HS-5 (cell line): ENCODE measurements around the gene ARHGEF11.

Experiments
- DNase-seq: peaks from one replicate; pipeline ENCODE4 v3.0.0-alpha.2; 2012; ENCODE audit warnings: low read depth

Gene ARHGEF11

GRCh38 chr1:156999596-157000320, 45.8 kb downstream of the ARHGEF11 start:
- DNase-seq: no peak

GRCh38 chr1:156998840-156999500, 46.6 kb downstream of the ARHGEF11 start:
- no peak for DNase-seq

- no peak for DNase-seq
These were observed 47.2 kb downstream of the ARHGEF11 start for GRCh38 chr1:156998301-156998700.

GRCh38 chr1:156995412-156995811, 50.1 kb downstream of the ARHGEF11 start:
- DNase-seq: no peak

GRCh38 chr1:156994277-156994676, 51.3 kb downstream of the ARHGEF11 start:
- DNase-seq: no peak

- DNase-seq: no peak
These were observed 52.0 kb downstream of the ARHGEF11 start for GRCh38 chr1:156993426-156994147.

- DNase-seq: no peak
These were observed 53.3 kb downstream of the ARHGEF11 start for GRCh38 chr1:156992215-156992614.

- DNase-seq: no peak
These were observed 57.8 kb downstream of the ARHGEF11 start for GRCh38 chr1:156987715-156988114.

GRCh38 chr1:156980551-156980950, 65.0 kb downstream of the ARHGEF11 start:
- no peak for DNase-seq

GRCh38 chr1:156975084-156975483, 70.5 kb downstream of the ARHGEF11 start:
- DNase-seq: no peak

GRCh38 chr1:156973417-156973816, 72.1 kb downstream of the ARHGEF11 start:
- DNase-seq: no peak

GRCh38 chr1:156970017-156970416, 75.5 kb downstream of the ARHGEF11 start:
- DNase-seq: no peak

GRCh38 chr1:156969496-156969895, 76.0 kb downstream of the ARHGEF11 start:
- DNase-seq: no peak

GRCh38 chr1:156964441-156964840, 81.1 kb downstream of the ARHGEF11 start:
- no peak for DNase-seq

- no peak for DNase-seq
These were observed 81.9 kb downstream of the ARHGEF11 start for GRCh38 chr1:156963621-156964020.

- DNase-seq: no peak
These were observed 83.8 kb downstream of the ARHGEF11 start for GRCh38 chr1:156961709-156962108.

- DNase-seq: no peak
These were observed 85.6 kb downstream of the ARHGEF11 start for GRCh38 chr1:156959925-156960324.

GRCh38 chr1:156959414-156959813, 86.1 kb downstream of the ARHGEF11 start:
- DNase-seq: no peak

- DNase-seq: no peak
These were observed 87.3 kb downstream of the ARHGEF11 start for GRCh38 chr1:156958247-156958714.

- no peak for DNase-seq
These were observed 87.9 kb downstream of the ARHGEF11 start for GRCh38 chr1:156957634-156958033.

GRCh38 chr1:156956333-156956732, 89.2 kb downstream of the ARHGEF11 start:
- no peak for DNase-seq

GRCh38 chr1:156953571-156953970, 92.0 kb downstream of the ARHGEF11 start:
- no peak for DNase-seq

- no peak for DNase-seq
These were observed 94.2 kb downstream of the ARHGEF11 start for GRCh38 chr1:156951371-156951770.
